Endothelial cell of umbilical vein (primary cell): Measurements from ENCODE around the gene ACTL10. TPM values are rescaled to one million over a fixed set of nuclear protein-coding genes. Genes with fewer than 3 reads are reported as not detected.

Experiments used
- BruUV-seq: library from RNA; stranded (reverse); fragments of 400-500 nt; replicated peaks from 2 replicates; lab custom pipeline; 2021; lab: Mats Ljungman, UMichigan
- CTCF ChIA-PET: fragments of 300-600, 350-600 bp; sonication (Branson Sonifier 250); formaldehyde crosslinking; loops from one replicate; lab custom pipeline; 2021; ENCODE audit warnings: antibody characterized with exemption, inconsistent platforms; lab: Charles Lee
- POLR2A ChIA-PET: fragments of 300-600, 350-600 bp; sonication (Branson Sonifier 250); formaldehyde crosslinking; loops from one replicate; lab custom pipeline; 2021; ENCODE audit warnings: antibody characterized with exemption, inconsistent platforms; lab: Charles Lee
- DNase-seq: peaks from one replicate; pipeline ENCODE4 v3.0.0-alpha.2; 2011; ENCODE audit warnings: low read depth, low spot score
- FAIRE-seq: peaks from 2 replicates; lab custom pipeline; 2011; peaks lifted over from hg19 to GRCh38; lab: Jason Lieb, UNC
- H2AFZ ChIP-seq: 2 replicates; pipeline ENCODE4 v1.6.0; 2012; ENCODE audit warnings: low read depth, low read length, control low read depth, inconsistent platforms
- H3K27ac ChIP-seq: 2 replicates; pipeline ENCODE4 v1.5.1; 2011; ENCODE audit warnings: low read depth, mild to moderate bottlenecking, control low read depth, low read length, moderate library complexity; ENCODE audit not compliant: insufficient read depth
- H3K27me3 ChIP-seq, 2 experiments: 2 replicates each; pipeline versions ENCODE4 v1.6.0 to v1.6.1; 2011; ENCODE audit warnings: low read length in 2 of 2, mixed read lengths in 1 of 2; ENCODE audit not compliant: control insufficient read depth in 2 of 2, insufficient read depth in 2 of 2
- H3K36me3 ChIP-seq, 2 experiments: 2 replicates in 1 of 2; 3 replicates in 1 of 2; pipeline ENCODE4 v1.5.1; 2011; ENCODE audit warnings: low read length in 2 of 2, mild to moderate bottlenecking in 1 of 2, moderate library complexity in 1 of 2; ENCODE audit not compliant: control insufficient read depth in 2 of 2, insufficient read depth in 2 of 2; ENCODE audit errors: extremely low read depth in 1 of 2
- H3K4me1 ChIP-seq: 3 replicates; pipeline ENCODE4 v1.5.1; 2011; ENCODE audit warnings: mild to moderate bottlenecking, low read length; ENCODE audit not compliant: control insufficient read depth, insufficient read depth; ENCODE audit errors: extremely low read depth
- H3K4me2 ChIP-seq: 2 replicates; pipeline ENCODE4 v1.6.1; 2011; ENCODE audit warnings: low read length, control low read depth, mixed read lengths; ENCODE audit not compliant: insufficient read depth
- H3K4me3 ChIP-seq, 3 experiments: fragments of 200-600 bp in 1 of 3; sonication (generic), shearing (Covaris generic) in 1 of 3; replicated peaks in 1 of 3; 2 replicates each; pipeline ENCODE4 v1.5.1; 2011 to 2016; ENCODE audit warnings: control low read depth in 3 of 3, low read length in 3 of 3, mild to moderate bottlenecking in 2 of 3, inconsistent platforms in 1 of 3, low read depth in 1 of 3, moderate library complexity in 1 of 3; ENCODE audit not compliant: insufficient read depth in 1 of 3
- H3K79me2 ChIP-seq: 2 replicates; pipeline ENCODE4 v1.6.0; 2012; ENCODE audit warnings: low read length, inconsistent platforms; ENCODE audit not compliant: control insufficient read depth, insufficient read depth
- H3K9ac ChIP-seq: replicated peaks from 2 replicates; pipeline ENCODE3; 2011; ENCODE audit warnings: low read length, control low read depth; ENCODE audit not compliant: insufficient read depth; ENCODE audit errors: extremely low read depth
- H3K9me1 ChIP-seq: replicated peaks from 3 replicates; pipeline ENCODE4 v1.6.0; 2011; ENCODE audit warnings: mild to moderate bottlenecking, low read length; ENCODE audit not compliant: control insufficient read depth, insufficient read depth; ENCODE audit errors: extremely low read depth
- H3K9me3 ChIP-seq: replicated peaks from 2 replicates; pipeline ENCODE4 v1.5.1; 2012; ENCODE audit warnings: low read length, inconsistent platforms; ENCODE audit not compliant: control insufficient read depth, insufficient read depth
- H4K20me1 ChIP-seq: replicated peaks from 2 replicates; pipeline ENCODE3; 2011; ENCODE audit warnings: mild to moderate bottlenecking, low read length; ENCODE audit not compliant: control insufficient read depth, insufficient read depth; ENCODE audit errors: extremely low read depth
- EZH2 ChIP-seq: IDR thresholded peaks from 2 replicates; pipeline ENCODE4 v1.6.1; 2012; ENCODE audit warnings: borderline replicate concordance, low read depth, mild to moderate bottlenecking, moderate library complexity, low read length, inconsistent platforms; ENCODE audit not compliant: severe bottlenecking
- FOS ChIP-seq: IDR thresholded peaks from 2 replicates; pipeline ENCODE4 v1.6.1; 2011; ENCODE audit warnings: mild to moderate bottlenecking, low read length, moderate library complexity, borderline replicate concordance; ENCODE audit not compliant: insufficient read depth
- GATA2 ChIP-seq: IDR thresholded peaks from 2 replicates; pipeline ENCODE4 v1.7.0; 2011; ENCODE audit warnings: low read depth, mild to moderate bottlenecking, moderate library complexity, mixed read lengths, low read length; ENCODE audit not compliant: insufficient read length, insufficient read depth
- JUN ChIP-seq: IDR thresholded peaks from 2 replicates; pipeline ENCODE4 v1.6.1; 2011; ENCODE audit warnings: borderline replicate concordance, low read depth; ENCODE audit not compliant: insufficient read length, insufficient read depth
- MAX ChIP-seq: IDR thresholded peaks from 2 replicates; pipeline ENCODE4 v1.6.1; 2011; ENCODE audit not compliant: insufficient read depth, insufficient read length
- MYC ChIP-seq: IDR thresholded peaks from one replicate; pipeline ENCODE4 v1.6.1; 2011; ENCODE audit warnings: mild to moderate bottlenecking, low read depth, low read length
- POLR2A ChIP-seq: IDR thresholded peaks from 2 replicates; pipeline ENCODE4 v1.6.1; 2012; ENCODE audit warnings: low read depth, mild to moderate bottlenecking, control low read depth, low read length
- POLR2AphosphoS5 ChIP-seq: IDR thresholded peaks from 2 replicates; pipeline ENCODE4 v1.6.1; 2012; ENCODE audit warnings: low read depth, mild to moderate bottlenecking, control low read depth, low read length, moderate library complexity; ENCODE audit not compliant: insufficient read depth
- dilution Hi-C: fragments of 300-500 bp; cut with MboI; formaldehyde crosslinking; loops from one replicate; pipeline ENCODE4 v1.15.0; 2019; ENCODE audit warnings: low sequenced_read_pairs; ENCODE audit not compliant: extremely low pct_ligation_motif_present
- intact Hi-C: fragments of 100-400 bp; cut with micrococcal nuclease; formaldehyde crosslinking; loops from one replicate; pipeline ENCODE4 v1.10.0; 2022
- polyA plus RNA-seq, 4 experiments: library from polyadenylated mRNA; depleted of rRNA in 3 of 4; stranded (reverse) in 3 of 4; unstranded in 1 of 4; fragments of >200 nt; gene quantifications; 2 replicates each; pipeline versions ENCODE4 v1.2.1 to v1.2.3, GENCODE V29; 2011 to 2012; ENCODE audit warnings: missing spikeins in 1 of 4
- total RNA-seq: library from RNA; stranded (reverse); gene quantifications from 2 replicates; pipeline ENCODE4 v1.2.3, GENCODE V29; 2021

Gene ACTL10
- total and polyA plus RNA-seq, 2 donors (not counting 3 experiments of a cell fraction or from before 2014, with no cell fraction given): 0.92 to 1.4 TPM

GRCh38 chr20:33679758-33680485 lies 13.2 kb downstream of the ACTL10 start:
- intact Hi-C loops (no loop called here), dilution Hi-C loops (no loop called here)
- Histone ChIP-seq H4K20me1 (no peaks in the 10 kb centered on the region), H3K9me1 (no peaks in the 10 kb centered on the region), H3K36me3 (no peaks in the 10 kb centered on the region), H3K9ac (no peak overlapping the region), H3K27me3 (no peaks in the 10 kb centered on the region), H3K4me1 (peaks cover 14% of the 10 kb centered on the region), H3K79me2 (peaks cover 22% of the 10 kb centered on the region), H3K27ac (no peak overlapping the region), H3K4me2 (no peak overlapping the region), H3K9me3 (no peaks in the 10 kb centered on the region), H3K4me3 (no peak overlapping the region), H2AFZ (no peak overlapping the region)
- no peak for FAIRE-seq
- DNase-seq: no peak
- ChIA-PET CTCF (interaction anchor here (1.0 to 2.9 kb wide), 3 partner anchors 10 to 52 kb away, joined by 3 to 10 read pairs (median 4); partner anchors contain the start of gene ZNF341), POLR2A (no interaction called here)
- no TSS peak for BruUV-seq
- TF ChIP-seq EZH2: no peak
- TF ChIP-seq GATA2: no peak
- no peak for TF ChIP-seq JUN
- TF ChIP-seq POLR2A: no peak
- no peak for TF ChIP-seq FOS
- TF ChIP-seq MAX: no peak
- TF ChIP-seq MYC: no peak
- TF ChIP-seq POLR2AphosphoS5: no peak
